Stimulated activated CD4-positive, alpha-beta T cell treated with anti-CD3 and anti-CD28 coated beads, TNF-alpha, amount 100 ng/mL, for 4 hours (primary cell): ENCODE data around the gene PPP1R12C.

Source experiments
- DNase-seq, 3 experiments: peaks; one replicate each; pipeline ENCODE4 v3.0.0-alpha.2; 2020; ENCODE audit warnings: low read depth in 3 of 3

PPP1R12C gene

DNA sequence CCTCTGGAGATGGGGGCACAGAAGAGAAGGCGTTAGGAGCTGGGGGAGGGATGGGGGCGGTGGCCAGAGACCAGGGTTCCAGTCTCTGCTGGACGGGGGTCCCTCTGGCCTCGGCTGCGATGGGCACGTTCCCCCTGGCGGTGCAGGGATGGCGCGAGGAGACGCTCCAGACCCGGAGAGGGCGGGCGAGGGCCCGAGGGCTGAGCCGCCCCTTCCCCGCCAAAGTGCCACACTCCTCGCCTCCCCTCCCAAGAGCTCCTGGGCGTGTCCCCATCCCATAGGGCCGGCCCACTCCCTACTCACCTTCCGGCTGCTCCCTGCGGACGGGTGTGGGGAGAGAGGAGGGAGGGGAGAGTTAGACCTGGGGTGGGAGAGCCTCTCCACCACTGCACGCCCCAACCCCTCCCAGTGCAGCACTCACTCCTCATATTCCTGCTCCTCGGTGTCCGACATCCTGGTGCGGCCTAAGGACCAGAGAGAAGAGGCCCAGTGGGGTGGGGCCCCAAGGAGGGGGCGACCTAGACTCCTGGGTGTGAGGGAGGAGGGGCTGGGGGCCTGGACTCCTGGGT, 29.4 kb upstream of the PPP1R12C start:
- no peak for DNase-seq

DNA sequence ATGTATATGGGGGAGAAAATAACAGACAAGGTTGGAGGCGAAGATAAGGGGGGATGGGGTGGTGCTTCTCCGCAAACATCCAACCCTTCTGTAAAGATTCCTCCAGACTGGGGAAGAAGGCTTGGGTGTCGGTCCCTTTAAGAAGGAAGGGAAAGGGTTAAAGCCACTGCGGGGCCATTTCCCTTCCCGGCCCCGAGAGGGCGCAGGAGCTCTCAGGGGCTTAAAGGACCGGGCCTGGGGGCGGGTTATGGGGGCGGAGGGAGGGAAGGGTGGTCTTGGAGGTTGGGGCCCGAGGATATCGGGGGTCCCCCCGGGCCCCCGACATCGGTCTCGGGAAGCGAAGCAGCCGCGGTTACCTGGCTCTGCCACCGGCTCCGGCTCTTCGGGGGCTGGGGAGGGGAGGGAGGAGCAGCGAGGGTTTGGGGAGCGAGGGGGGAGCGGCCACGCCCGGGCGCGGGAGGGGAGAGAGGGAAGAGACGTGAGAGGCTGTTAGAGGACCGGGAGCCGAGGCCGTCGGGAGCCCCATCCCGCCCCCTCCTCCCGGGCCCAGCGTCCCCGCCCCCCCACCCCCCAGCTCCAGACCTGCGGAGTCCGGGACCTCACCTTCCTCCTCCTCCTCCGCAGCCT, 28.8 kb upstream of the PPP1R12C start:
- DNase-seq, result no peak

DNA sequence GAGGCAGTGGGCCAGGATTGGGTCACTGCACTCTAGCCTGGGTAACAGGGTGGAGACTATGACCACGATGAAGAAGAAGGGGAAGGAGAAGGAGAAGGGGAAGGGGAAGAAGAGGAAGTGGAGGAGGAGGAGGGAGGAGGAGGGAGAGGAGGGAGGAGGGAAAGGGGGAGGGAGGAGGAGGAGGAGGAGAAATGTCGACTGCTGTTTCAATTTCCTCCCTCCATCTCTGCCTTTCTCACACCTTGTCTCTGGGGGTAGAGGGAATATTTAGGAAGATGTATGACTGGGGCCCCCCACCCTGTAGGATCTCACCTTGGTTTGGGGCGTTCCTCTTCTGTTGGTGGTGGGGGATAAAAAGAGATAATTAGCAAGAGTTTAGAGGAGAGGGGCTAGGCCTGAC, 27.8 kb upstream of the PPP1R12C start:
- DNase-seq, result no peak

DNA sequence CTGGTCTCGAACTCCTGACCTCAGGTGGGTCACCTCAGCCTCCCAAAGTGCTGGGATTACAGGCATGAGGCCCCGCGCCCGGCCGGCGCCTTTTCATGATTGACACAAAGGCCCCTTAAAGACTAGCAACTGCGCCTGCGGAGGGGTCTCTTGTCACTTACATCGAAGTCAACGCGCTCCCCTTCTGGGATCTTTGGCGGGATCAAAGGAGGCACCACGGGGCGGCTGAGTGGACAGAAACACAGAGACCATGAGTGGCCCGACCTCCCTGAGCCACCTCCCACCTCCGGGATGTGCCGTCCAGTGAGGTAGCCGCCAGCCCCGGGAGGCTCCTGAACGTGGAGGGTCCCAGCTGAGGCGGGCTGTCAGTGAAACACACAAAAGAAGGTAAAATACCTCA, 24.3 kb upstream of the PPP1R12C start:
- DNase-seq, result no peak

DNA sequence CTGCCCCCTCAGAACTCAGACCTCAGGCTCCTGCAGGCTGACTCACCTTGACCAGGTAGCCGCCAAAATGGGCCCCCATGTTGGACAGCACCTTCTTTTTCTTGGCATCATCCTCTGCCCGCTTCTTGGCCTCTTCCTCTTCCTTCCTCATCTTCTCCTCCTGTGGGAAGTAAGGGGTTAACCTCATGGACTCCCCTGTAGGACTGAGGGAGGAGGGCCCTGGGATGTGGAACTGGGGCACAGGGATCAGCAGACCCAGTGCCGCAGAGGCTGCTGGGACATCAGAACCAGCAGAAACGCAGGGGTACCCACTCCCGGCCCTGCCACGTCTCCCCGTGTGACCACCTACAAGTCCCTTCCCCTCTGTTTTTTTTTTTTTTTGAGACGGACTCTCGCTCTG, 20.5 kb upstream of the PPP1R12C start:
- DNase-seq, result no peak

DNA sequence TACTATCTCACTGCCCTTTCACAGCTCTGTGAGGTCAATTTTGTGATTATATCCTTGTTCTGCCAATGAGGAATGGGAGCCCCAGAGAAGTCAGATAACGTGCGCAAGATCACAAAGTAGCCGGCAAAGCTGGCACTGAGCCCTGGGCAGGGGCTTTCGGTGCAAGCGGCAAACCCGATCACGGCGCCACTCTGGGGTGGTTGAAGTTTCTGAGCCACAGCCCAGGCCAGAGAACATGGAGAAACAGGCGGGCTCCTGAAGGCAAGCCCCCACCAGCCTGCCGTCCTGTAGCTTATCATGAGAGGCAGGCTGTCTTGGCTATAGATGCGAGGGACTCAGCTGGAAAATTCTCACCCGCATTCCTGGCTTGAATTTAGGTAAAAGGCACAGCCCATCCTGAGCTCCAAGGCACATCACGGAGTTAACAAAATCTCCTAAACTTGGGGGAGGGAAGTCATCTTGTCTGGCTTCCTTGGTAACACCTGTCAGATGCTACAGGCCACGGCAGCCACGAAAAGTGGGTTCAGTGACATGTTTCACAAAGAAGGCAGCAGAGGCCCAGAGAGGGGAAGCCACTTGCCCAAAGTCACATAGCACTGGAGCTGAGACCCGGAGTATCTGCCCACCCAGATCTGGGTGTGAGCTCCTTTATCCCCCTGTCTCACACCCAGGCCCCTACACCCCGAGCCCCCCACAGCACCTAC, 19.1 kb upstream of the PPP1R12C start:
- no peak for DNase-seq

DNA sequence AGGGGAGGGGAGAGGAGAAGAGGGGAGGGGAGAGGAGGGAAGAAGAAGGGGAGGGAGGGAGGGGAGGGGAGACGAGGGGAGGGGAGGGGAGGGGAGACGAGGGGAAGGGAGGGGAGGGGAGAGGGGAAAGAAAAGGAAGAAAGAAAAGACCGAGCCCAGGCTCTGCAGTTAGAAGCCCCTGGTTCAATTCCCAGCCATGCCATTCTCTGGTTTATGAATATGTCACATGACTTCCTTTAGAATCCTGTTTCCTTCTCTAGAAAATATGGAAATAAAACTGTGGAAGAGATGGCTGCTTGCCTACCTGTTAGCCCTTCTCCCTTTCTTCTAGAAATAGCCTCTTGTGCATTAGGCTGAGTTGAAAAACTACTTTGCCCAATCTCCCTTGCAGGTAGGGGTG, 17.3 kb upstream of the PPP1R12C start:
- no peak for DNase-seq

DNA sequence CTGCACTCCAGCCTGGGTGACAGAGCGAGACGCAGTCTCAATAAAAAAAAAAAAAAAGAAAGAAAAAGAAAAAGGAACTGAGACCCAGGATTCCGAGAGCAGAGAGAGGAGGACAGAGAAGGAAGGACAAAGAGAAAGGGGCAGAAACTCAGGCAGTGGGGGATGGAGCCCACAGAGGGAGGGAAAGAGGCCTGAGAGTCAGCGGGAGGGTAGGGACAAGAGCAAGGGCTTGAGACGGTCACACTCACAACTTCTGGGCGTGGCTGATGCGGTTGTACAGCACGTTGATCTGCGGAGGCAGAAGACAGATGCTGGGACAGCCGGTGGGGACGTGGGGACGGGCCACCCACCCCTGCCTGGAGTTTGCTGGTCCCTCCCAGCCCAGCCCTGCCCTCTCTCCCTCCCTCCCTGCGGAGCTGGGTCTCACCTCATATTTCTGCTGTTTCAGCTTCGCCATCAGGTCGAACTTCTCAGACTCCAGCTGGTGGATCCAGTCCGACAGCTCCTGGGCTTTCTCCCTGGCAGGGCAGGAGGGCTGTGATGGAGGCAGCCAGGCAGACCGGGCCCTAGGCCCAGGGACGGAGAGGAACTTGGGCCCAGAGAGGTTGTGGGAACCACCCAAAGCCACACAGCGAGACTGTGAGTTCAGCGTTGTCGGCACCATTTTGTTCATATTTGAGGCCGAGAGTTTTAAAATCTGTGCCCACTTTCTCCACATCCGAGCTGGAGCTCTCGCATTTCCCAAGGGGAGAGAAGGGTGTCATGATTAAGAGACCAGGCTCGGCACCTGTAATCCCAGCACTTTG, 16.4 kb upstream of the PPP1R12C start:
- DNase-seq, result no peak

DNA sequence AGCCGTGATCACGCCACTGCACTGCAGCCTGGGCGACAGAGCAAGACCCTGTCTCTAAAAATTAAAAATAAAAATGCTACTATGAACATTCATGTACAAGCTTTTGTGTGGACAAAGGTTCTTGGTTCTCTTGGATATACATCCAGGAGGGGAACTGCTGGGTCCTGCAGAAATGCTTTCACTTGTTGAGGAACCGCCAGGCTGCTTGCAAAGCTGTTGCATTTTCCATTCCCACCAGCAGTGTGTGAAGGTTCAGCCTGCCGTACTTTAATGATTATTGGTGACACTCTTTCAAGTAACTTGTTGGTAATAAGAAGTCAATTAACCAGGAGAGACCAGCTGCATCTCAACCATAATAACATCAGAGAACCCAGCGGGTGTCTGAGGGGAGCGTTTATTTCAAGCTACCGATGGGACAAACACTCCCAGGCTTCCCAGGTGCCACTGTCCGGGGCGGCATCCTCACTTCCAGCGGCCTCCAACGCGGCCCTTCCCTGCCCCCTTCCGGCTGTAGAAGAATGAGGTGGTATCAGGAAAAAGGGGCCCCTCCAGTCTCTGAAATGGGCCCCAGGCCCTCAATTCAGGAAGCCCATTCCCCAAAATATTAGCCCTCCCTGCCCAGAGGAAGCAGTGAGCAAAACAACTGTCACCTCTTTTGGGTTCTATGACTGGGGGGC, 15.2 kb upstream of the PPP1R12C start:
- DNase-seq, result no peak

DNA sequence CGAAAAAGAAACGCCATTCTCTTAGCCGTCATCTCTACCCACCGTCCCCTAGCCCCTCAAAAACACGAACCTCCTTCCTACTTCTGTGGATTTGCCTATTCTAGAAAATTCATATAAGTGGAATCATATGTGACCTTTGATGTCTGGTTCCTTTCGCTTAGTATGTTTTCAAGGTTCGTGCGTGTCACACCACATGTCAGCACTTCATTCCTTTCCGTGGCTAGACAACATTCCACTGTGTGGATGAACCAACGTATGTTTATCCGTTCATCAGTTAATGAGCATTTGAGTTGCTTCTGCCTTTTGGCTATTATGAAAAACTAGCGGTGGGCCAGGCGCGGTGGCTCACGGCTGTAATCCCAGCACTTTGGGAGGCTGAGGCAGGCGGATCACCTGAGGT, 14.0 kb upstream of the PPP1R12C start:
- DNase-seq, result no peak

DNA sequence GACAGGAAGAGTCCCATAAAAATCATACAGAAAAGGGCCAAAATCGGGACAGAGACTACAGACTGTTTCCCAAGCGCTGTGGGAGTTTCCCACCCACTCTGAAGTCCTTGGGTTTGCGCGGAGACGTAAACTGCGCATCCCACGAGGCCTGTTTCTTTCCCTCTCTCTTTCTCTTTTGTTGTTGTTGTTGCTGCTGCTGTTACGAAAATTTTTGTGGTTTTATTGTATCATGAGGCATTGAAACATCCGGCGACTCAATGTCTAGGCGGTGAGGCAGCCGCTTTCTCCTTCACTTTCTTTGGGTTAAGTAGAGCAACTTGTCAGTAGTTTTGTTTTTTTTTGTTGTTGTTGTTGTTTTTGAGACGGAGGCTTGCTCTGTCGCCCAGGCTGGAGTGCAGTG, 1.6 kb upstream of the PPP1R12C start:
- no peak for DNase-seq

DNA sequence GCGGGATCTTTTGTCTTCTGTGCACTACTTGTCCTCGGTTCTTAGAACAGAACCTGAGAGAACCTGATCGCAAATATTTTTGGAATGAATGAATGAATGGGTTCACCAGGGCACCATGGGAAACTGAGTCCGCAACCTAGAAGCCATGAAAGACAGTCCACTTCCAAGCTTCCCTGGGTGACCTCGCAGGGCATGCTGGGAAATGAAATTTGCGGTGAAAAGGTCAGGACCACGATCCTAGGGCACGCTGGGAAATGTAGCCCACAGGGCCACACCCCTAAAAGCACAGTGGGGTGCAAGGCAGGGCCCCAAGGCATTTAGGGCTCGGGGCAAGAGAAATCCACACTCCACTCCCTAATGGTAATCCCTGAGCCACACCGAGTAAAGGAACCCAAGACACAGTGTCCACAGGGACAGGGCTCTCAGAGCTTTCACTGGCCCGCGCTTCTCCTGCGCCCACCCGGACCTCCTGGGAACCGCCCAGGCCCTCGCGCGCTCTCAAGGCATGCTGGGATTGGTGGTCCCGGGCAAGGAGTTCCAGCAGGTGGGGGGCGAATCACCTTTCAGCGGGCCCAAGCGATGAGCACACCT, 1.1 kb upstream of the PPP1R12C start:
- no peak for DNase-seq

DNA sequence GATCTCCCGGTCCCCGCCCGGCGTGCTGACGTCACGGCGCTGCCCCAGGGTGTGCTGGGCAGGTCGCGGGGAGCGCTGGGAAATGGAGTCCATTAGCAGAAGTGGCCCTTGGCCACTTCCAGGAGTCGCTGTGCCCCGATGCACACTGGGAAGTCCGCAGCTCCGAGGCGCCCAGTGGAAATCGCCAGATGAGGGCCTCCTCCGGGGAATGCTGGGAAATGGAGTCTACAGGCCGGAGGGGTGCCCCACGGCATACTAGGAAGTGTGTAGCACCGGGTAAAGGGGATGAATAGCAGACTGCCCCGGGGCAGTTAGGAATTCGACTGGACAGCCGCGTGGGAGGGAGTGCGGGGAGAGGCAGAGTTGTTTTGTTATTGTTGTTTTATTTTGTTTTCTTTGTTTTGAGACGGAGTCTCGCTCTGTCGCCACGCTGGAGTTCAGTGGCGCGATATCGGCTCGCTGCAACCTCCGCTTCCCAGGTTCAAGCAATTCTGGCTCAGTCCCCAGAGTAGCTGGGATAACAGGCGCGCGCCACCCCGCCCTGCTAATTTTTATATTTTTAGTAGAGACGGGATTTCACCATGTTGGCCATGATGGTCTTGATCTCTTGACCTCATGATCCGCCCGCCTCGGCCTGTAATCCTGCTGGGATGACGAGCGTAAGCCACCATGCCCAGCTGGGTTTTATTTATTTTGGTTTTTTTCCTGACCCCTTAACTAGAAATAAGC, 390 bp upstream of the PPP1R12C start:
- peak; percentile 92 to 93 (median 93) for DNase-seq

DNA sequence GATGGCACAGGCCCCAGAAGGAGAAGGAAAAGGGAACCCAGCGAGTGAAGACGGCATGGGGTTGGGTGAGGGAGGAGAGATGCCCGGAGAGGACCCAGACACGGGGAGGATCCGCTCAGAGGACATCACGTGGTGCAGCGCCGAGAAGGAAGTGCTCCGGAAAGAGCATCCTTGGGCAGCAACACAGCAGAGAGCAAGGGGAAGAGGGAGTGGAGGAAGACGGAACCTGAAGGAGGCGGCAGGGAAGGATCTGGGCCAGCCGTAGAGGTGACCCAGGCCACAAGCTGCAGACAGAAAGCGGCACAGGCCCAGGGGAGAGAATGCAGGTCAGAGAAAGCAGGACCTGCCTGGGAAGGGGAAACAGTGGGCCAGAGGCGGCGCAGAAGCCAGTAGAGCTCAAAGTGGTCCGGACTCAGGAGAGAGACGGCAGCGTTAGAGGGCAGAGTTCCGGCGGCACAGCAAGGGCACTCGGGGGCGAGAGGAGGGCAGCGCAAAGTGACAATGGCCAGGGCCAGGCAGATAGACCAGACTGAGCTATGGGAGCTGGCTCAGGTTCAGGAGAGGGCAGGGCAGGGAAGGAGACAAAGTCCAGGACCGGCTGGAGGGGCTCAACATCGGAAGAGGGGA, 1.1 kb downstream of the PPP1R12C start:
- peak; percentile 22 to 28 (median 26) for DNase-seq

DNA sequence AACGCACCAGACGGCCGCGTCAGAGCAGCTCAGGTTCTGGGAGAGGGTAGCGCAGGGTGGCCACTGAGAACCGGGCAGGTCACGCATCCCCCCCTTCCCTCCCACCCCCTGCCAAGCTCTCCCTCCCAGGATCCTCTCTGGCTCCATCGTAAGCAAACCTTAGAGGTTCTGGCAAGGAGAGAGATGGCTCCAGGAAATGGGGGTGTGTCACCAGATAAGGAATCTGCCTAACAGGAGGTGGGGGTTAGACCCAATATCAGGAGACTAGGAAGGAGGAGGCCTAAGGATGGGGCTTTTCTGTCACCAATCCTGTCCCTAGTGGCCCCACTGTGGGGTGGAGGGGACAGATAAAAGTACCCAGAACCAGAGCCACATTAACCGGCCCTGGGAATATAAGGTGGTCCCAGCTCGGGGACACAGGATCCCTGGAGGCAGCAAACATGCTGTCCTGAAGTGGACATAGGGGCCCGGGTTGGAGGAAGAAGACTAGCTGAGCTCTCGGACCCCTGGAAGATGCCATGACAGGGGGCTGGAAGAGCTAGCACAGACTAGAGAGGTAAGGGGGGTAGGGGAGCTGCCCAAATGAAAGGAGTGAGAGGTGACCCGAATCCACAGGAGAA, 1.9 kb downstream of the PPP1R12C start:
- DNase-seq, result no peak

DNA sequence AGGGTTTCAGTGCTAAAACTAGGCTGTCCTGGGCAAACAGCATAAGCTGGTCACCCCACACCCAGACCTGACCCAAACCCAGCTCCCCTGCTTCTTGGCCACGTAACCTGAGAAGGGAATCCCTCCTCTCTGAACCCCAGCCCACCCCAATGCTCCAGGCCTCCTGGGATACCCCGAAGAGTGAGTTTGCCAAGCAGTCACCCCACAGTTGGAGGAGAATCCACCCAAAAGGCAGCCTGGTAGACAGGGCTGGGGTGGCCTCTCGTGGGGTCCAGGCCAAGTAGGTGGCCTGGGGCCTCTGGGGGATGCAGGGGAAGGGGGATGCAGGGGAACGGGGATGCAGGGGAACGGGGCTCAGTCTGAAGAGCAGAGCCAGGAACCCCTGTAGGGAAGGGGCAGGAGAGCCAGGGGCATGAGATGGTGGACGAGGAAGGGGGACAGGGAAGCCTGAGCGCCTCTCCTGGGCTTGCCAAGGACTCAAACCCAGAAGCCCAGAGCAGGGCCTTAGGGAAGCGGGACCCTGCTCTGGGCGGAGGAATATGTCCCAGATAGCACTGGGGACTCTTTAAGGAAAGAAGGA, 2.8 kb downstream of the PPP1R12C start:
- no peak for DNase-seq

DNA sequence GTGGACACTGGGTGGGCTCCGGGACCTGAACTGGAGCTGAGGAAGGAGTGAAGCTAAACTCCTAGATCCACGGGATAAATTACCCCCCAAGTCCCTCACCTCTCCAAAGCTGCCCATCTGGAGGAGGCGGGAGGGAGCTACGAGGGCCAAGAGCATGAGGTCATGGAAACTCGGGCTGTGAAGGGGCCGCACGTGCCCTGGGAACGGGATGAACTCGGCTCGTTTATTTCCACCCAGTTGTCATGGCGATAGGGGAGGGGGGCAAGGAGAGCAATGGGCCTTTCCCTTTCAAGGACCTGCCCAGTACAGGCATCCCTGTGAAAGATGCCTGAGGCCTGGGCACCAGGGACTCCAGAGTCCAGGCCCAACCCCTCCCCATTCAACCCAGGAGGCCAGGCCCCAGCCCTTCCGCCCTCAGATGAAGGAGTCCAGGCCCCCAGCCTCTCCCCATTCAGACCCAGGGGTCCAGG, 3.8 kb downstream of the PPP1R12C start:
- no peak for DNase-seq

DNA sequence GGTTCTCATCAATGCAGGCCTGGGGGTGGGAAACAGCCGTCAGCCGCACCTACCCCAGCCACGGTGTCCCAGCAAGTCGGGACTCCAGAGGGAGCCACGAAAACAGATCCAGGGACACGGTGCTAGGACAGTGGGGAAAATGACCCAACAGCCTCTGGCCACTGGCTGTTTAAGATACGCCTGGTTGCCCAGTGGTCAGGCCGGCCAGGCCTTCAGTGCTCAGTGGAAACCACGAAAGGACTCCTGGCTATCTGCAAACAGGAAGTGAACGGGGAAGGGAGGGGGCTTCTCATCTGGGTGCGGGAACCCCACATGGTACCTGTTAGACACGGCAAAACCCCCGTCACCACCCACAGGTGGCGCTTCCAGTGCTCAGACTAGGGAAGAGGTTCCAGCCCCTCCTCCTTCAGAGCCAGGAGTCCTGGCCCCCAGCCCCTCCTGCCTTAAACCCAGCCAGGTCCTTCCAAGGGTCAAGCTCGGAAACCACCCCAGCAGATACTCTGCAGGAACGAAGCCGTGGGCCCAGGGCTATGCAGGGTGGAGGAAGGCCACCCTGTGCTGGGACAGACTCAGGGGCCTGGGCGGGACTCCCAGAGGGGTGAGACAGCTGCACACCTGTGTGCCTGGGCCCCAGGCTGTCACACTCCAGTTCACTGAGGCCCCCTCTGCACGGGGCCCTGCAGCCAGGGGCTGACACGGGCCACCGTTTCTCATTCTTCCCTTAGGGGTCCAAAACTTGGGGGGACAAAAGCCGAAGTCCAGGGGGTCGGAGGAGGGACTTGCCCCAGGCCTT, 4.5 kb downstream of the PPP1R12C start:
- DNase-seq, result no peak
